HL-60 (cell line): ENCODE measurements around the gene ZNF716.

Experiments used
- GABPA ChIP-seq: IDR thresholded peaks from 2 replicates; pipeline ENCODE4 v1.6.1; 2012; ENCODE audit warnings: low read depth
- TF ChIP-seq, protein P1 (sequence below): IDR thresholded peaks from one replicate; pipeline ENCODE4 v1.5.1; 2011; ENCODE audit warnings: low read length, control low read depth, inconsistent platforms; ENCODE audit not compliant: insufficient read depth
- TF ChIP-seq, protein P2 (sequence below): IDR thresholded peaks from 2 replicates; pipeline ENCODE4 v1.6.1; 2012; ENCODE audit warnings: low read depth; ENCODE audit not compliant: insufficient replicate concordance

DNA sequence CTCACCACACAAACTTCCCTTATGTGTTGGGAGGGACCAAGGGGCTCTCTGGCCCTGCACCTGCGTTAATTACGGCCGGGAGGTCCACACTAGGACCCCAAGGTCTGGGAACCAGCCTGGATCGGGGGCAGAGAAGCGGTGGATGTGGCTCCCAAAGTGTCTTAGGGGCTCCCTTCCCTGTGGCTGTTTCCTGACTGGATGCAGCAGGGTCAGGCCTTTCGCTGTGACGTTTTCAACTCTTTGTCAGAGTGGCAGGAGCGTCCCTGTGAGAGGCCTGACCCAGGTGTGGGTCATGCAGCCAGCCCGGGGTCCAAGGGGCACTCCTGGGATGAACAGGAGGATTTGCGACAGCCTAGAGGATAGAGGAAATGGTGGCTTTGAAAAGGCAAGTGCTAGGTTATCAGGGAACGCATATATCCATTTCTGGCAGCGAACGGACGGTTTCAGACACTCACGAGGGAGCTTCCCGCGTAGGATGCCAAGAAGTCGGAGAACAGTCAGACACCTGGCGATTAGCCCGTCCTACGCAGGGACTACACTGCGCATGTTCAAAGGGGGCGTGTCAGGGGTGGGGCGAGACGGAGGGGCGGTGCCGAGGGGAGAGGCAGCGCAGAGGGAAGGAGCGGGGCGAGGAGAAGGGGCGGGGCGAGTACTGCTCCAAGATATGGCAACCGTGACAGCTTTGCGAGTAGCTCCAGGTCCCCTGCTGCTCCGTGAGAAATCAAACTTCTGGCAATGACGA lies 46.2 kb upstream of the ZNF716 start:
- TF ChIP-seq, protein P1, sequence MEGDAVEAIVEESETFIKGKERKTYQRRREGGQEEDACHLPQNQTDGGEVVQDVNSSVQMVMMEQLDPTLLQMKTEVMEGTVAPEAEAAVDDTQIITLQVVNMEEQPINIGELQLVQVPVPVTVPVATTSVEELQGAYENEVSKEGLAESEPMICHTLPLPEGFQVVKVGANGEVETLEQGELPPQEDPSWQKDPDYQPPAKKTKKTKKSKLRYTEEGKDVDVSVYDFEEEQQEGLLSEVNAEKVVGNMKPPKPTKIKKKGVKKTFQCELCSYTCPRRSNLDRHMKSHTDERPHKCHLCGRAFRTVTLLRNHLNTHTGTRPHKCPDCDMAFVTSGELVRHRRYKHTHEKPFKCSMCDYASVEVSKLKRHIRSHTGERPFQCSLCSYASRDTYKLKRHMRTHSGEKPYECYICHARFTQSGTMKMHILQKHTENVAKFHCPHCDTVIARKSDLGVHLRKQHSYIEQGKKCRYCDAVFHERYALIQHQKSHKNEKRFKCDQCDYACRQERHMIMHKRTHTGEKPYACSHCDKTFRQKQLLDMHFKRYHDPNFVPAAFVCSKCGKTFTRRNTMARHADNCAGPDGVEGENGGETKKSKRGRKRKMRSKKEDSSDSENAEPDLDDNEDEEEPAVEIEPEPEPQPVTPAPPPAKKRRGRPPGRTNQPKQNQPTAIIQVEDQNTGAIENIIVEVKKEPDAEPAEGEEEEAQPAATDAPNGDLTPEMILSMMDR, result no peak
- no peak for TF ChIP-seq GABPA
- TF ChIP-seq, protein P2, sequence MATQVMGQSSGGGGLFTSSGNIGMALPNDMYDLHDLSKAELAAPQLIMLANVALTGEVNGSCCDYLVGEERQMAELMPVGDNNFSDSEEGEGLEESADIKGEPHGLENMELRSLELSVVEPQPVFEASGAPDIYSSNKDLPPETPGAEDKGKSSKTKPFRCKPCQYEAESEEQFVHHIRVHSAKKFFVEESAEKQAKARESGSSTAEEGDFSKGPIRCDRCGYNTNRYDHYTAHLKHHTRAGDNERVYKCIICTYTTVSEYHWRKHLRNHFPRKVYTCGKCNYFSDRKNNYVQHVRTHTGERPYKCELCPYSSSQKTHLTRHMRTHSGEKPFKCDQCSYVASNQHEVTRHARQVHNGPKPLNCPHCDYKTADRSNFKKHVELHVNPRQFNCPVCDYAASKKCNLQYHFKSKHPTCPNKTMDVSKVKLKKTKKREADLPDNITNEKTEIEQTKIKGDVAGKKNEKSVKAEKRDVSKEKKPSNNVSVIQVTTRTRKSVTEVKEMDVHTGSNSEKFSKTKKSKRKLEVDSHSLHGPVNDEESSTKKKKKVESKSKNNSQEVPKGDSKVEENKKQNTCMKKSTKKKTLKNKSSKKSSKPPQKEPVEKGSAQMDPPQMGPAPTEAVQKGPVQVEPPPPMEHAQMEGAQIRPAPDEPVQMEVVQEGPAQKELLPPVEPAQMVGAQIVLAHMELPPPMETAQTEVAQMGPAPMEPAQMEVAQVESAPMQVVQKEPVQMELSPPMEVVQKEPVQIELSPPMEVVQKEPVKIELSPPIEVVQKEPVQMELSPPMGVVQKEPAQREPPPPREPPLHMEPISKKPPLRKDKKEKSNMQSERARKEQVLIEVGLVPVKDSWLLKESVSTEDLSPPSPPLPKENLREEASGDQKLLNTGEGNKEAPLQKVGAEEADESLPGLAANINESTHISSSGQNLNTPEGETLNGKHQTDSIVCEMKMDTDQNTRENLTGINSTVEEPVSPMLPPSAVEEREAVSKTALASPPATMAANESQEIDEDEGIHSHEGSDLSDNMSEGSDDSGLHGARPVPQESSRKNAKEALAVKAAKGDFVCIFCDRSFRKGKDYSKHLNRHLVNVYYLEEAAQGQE, result no peak
